T-cell (primary cell): ENCODE results near the gene SMPD3. TPM values are rescaled to one million over a fixed set of nuclear protein-coding genes. Genes with fewer than 3 reads are reported as not detected.

ENCODE experiments used
- ATAC-seq, 4 experiments: fragments of 200-7000 bp in 3 of 4; fragments of 150-1000 bp in 1 of 4; cut with Tn5 transposase; replicated peaks in 1 of 4; 1 replicate in 3 of 4; 2 replicates in 1 of 4; pipeline ENCODE4 v1.10.0; 2021; ENCODE audit warnings: moderate library complexity in 3 of 4, mild to moderate bottlenecking in 2 of 4, moderate number of reproducible peaks in 1 of 4
- CTCF ChIA-PET, 2 donors: fragments of 300-600 bp; sonication (Branson Sonifier 250); formaldehyde crosslinking; loops; one replicate each; lab custom pipeline; 2022; ENCODE audit warnings: antibody characterized with exemption in 2 of 2; lab: Charles Lee
- POLR2A ChIA-PET, 2 donors: fragments of 300-600 bp; sonication (Branson Sonifier 250); formaldehyde crosslinking; loops; one replicate each; lab custom pipeline; 2022; ENCODE audit warnings: antibody characterized with exemption in 2 of 2; lab: Charles Lee
- DNase-seq, 35 experiments: peaks; one replicate each; pipeline versions ENCODE4 v3.0.0 to v3.0.0-alpha.2; 2013 to 2023
- H3K27ac ChIP-seq: one replicate; pipeline ENCODE4 v1.5.1; 2013; ENCODE audit warnings: low read length
- H3K27me3 ChIP-seq, 2 experiments: replicated peaks in 1 of 2; 1 replicate in 1 of 2; 2 replicates in 1 of 2; pipeline versions ENCODE4 v1.6.1 to v1.7.0; 2013; ENCODE audit warnings: low read length in 1 of 2, mixed read lengths in 1 of 2; ENCODE audit not compliant: control insufficient read depth in 2 of 2, insufficient read depth in 2 of 2; ENCODE audit errors: extremely low read depth in 1 of 2
- H3K36me3 ChIP-seq, 2 donors: 1 replicate in 1 of 2; 2 replicates in 1 of 2; pipeline versions ENCODE4 v1.6.1 to v1.7.0; 2013; ENCODE audit warnings: low read length in 1 of 2; ENCODE audit not compliant: control insufficient read depth in 2 of 2, insufficient read depth in 1 of 2; ENCODE audit errors: extremely low read depth in 1 of 2
- H3K4me1 ChIP-seq, 2 experiments: 1 replicate in 1 of 2; 2 replicates in 1 of 2; pipeline versions ENCODE4 v1.6.1 to v1.7.0; 2013; ENCODE audit warnings: low read length in 2 of 2, mixed read lengths in 1 of 2; ENCODE audit not compliant: insufficient read depth in 2 of 2, control insufficient read depth in 1 of 2; ENCODE audit errors: extremely low read depth in 1 of 2
- H3K4me3 ChIP-seq, 2 donors: 1 replicate in 1 of 2; 2 replicates in 1 of 2; pipeline versions ENCODE4 v1.5.1 to v1.7.0; 2013; ENCODE audit warnings: mild to moderate bottlenecking in 2 of 2, low read length in 1 of 2, moderate library complexity in 1 of 2; ENCODE audit not compliant: control insufficient read depth in 1 of 2; ENCODE audit errors: extremely low read depth in 1 of 2
- H3K9me3 ChIP-seq: 2 replicates; pipeline ENCODE4 v1.7.0; 2013
- H3K27ac Mint-ChIP-seq, 2 donors: one replicate each; pipeline ENCODE4 v1.8.0; 2020 to 2021; ENCODE audit warnings: mild to moderate bottlenecking in 2 of 2, mixed read lengths in 2 of 2
- H3K27me3 Mint-ChIP-seq, 2 donors: one replicate each; pipeline ENCODE4 v1.8.0; 2021 to 2022; ENCODE audit warnings: mixed read lengths in 2 of 2
- H3K36me3 Mint-ChIP-seq: one replicate; pipeline ENCODE4 v1.8.0; 2021; ENCODE audit warnings: mixed read lengths
- H3K4me1 Mint-ChIP-seq, 3 donors: one replicate each; pipeline ENCODE4 v1.8.0; 2020 to 2022; ENCODE audit warnings: mixed read lengths in 3 of 3, mild to moderate bottlenecking in 1 of 3
- H3K4me3 Mint-ChIP-seq, 3 donors: one replicate each; pipeline ENCODE4 v1.8.0; 2020 to 2022; ENCODE audit warnings: mild to moderate bottlenecking in 3 of 3, mixed read lengths in 3 of 3, moderate library complexity in 3 of 3
- H3K9me3 Mint-ChIP-seq, 3 donors: one replicate each; pipeline ENCODE4 v1.8.0; 2020 to 2022; ENCODE audit warnings: mixed read lengths in 3 of 3
- WGBS: methylation state at CpG from one replicate; pipeline ENCODE4 v1.1.5; 2013; ENCODE audit warnings: missing lambda C conversion rate; ENCODE audit not compliant: insufficient coverage; 5-methylcytosine and 5-hydroxymethylcytosine counted together
- total RNA-seq, 35 experiments: library from RNA in 6 of 35; stranded (reverse) in 6 of 35; fragments of 120-200 nt in 1 of 35; gene quantifications; one replicate each; pipeline versions ENCODE4 v1.2.1 to v1.2.4 and lab custom pipeline; 2013 to 2026

Gene SMPD3
- total RNA-seq, 5 donors from 2014 or later (not counting 1 experiment from before 2014, with no cell fraction given) = 0.93 to 2.3 (median 1.7) TPM

DNA sequence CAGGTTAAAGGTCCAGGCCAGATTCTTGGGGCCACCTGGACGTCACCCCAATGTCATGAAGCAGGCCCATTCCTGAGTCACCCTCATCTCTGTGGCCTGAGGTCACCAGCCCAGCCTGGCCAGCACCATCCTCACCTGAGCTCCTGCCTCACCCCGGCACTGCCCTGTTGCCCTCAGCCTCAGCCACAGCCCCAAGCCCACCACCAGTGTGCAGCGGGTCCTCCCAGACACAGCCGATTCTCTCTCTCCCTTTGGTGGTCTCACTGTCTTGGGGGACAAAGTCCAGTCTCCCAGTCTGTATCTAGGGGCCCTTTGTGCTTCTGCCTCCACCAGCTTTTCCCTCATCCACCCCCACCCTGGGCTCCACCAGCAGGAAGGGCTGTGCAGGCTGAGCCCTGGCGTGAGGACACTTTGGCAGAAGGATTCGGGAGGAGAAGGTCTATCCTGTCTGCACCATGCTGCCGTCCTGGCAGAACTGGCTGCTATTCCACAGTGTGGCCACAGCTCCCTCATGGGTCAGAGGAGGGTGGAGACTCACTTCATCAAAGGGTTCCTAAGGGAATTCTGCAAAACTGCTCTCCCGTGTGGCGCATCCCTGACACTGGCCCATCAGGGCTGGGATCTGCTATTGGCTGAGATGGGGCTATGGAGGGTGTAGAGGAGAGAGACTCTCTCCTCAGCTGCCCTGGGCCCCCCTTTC lies 73.2 kb downstream of the SMPD3 start:
- ChIA-PET POLR2A (no interaction called here), CTCF (no interaction called here)

DNA sequence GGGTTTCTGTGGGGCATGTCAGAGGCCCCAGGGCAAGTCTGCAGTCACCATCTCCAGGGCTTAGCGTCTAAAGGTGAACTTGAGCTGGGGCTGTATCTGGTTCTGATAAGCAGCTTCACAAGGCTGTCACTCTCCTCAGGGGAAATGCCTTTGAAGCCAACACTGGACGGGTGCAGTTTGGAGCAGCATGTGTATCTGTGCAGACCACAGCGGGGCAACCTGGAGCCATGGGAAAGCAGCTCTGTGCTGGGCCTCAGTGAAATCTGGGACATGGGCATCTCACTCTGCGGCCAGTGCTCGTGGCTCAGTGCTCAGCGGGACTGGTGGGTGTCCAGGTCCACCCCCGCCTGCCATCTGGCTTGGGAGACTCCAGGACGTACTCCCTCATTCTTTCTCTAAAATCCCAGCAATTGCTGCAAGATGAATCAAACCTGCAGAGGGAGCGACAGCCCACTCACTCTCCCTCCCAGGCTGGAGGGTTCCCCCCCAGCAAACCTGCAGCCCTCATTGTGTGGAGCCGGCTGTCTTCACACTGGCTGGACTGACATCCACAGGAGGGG lies 74.0 kb downstream of the SMPD3 start:
- H3K27ac ChIP-seq = no peak overlapping the region
- CTCF ChIA-PET = no interaction called here
- no peaks in the 10 kb centered on the region for H3K36me3 ChIP-seq
- POLR2A ChIA-PET = interaction anchor here in 1 of 2 donors (0.5 kb wide), 1 partner anchor 174 kb away, joined by 3 read pairs; no protein-coding TSS in a partner anchor
- no peak overlapping the region for H3K27ac Mint-ChIP-seq
- no peaks in the 10 kb centered on the region for H3K27me3 Mint-ChIP-seq
- H3K4me3 ChIP-seq = no peak overlapping the region
- H3K27me3 ChIP-seq = peaks cover 0 to 24% of the 10 kb centered on the region in 2 experiments
- H3K36me3 Mint-ChIP-seq = no peaks in the 10 kb centered on the region
- WGBS = 88% methylated on average over 8 of the region's 10 CpGs
- no peak for ATAC-seq
- H3K4me1 Mint-ChIP-seq = peaks cover 27 to 31% (median 28%) of the 10 kb centered on the region in 3 donors
- peaks cover 10 to 40% of the 10 kb centered on the region in 2 experiments for H3K4me1 ChIP-seq
- no peaks in the 10 kb centered on the region for H3K9me3 Mint-ChIP-seq
- H3K4me3 Mint-ChIP-seq = no peak overlapping the region
- DNase-seq = no peak
- no peaks in the 10 kb centered on the region for H3K9me3 ChIP-seq

More for the DNA sequence above, 73.2 kb downstream of the SMPD3 start:
- Histone ChIP-seq H3K27ac (no peak overlapping the region), H3K4me1 (peaks cover 7 to 40% of the 10 kb centered on the region in 2 experiments), H3K27me3 (peaks cover 0 to 24% of the 10 kb centered on the region in 2 experiments), H3K36me3 (no peaks in the 10 kb centered on the region), H3K9me3 (no peaks in the 10 kb centered on the region), H3K4me3 (no peak overlapping the region)
- H3K4me3 Mint-ChIP-seq = no peak overlapping the region
- no peak overlapping the region for H3K27ac Mint-ChIP-seq
- ATAC-seq (no peak), DNase-seq (no peak)
- WGBS = 82% methylated on average over 7 of the region's 9 CpGs
- H3K9me3 Mint-ChIP-seq = no peaks in the 10 kb centered on the region
- H3K4me1 Mint-ChIP-seq = peaks cover 27 to 31% (median 28%) of the 10 kb centered on the region in 3 donors
- no peaks in the 10 kb centered on the region for H3K36me3 Mint-ChIP-seq
- H3K27me3 Mint-ChIP-seq = no peaks in the 10 kb centered on the region

DNA sequence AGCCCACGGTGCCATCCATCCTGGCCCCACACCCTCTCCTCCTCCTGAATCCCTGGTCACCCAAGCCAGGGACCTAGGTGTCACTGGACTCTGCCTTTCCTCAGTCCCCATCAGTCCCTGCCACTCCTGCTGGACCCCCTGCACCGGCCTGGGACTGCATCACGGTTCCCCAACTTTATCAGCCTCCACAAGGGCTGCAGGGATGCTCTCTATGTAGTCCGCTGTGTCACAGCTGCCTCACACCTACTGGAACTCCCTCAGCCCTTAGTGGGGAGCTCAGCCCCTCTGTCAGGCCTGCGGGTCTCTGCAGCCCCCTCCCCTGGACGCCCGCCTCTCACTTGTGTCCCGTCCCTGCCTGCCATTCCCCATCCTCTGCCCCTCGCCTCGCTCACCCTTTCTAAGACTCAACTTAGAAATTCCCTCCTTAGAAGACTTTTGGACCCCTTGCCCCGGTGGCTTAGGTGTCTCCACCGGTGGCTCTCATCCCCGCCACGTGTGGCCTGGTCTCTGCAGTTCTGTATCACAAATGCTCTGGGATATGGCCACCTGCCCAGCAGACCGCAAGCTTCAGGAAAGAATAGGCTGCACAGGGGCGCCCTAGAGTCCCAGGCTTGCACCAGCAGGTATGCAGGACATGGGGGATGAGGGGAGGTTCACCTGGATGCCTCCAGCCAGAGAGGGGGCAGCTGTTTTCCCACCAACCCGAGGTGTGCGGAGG lies 74.6 kb downstream of the SMPD3 start:
- Histone ChIP-seq H3K27me3 (peaks cover 0 to 25% of the 10 kb centered on the region in 2 experiments), H3K36me3 (no peaks in the 10 kb centered on the region), H3K9me3 (no peaks in the 10 kb centered on the region), H3K4me1 (peaks cover 11 to 40% of the 10 kb centered on the region in 2 experiments), H3K4me3 (no peak overlapping the region), H3K27ac (no peak overlapping the region)
- WGBS = 98% methylated on average over 13 of the region's 18 CpGs
- DNase-seq = no peak
- H3K9me3 Mint-ChIP-seq = no peaks in the 10 kb centered on the region
- H3K4me1 Mint-ChIP-seq = peaks cover 27 to 31% (median 28%) of the 10 kb centered on the region in 3 donors
- ChIA-PET CTCF (no interaction called here), POLR2A (interaction anchor here in 1 of 2 donors (0.5 kb wide), 1 partner anchor 174 kb away, joined by 3 read pairs; no protein-coding TSS in a partner anchor)
- no peak for ATAC-seq
- no peak overlapping the region for H3K27ac Mint-ChIP-seq
- no peaks in the 10 kb centered on the region for H3K36me3 Mint-ChIP-seq
- no peaks in the 10 kb centered on the region for H3K27me3 Mint-ChIP-seq
- no peak overlapping the region for H3K4me3 Mint-ChIP-seq

DNA sequence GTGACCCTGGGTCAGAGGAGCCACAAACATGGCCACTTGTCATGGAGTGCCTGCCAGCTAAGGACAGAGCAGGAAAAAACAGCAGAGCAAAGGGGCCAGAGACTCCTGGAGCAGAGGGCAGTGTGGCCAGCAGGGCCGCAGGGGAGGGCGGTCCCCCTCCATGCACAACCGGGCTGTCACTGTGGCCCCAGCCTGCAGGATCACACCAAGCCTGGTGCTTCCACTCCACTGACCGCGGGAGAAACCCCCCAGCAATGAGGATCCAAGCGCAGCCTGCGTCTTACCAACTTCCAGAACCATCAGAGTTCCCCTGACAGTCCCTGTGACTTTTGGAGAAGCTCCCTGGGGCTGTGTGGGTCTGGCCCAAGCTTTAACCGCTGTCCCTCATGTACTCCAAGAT lies 75.5 kb downstream of the SMPD3 start:
- WGBS = 86% methylated on average over 8 of the region's 8 CpGs
- H3K4me3 ChIP-seq = no peak overlapping the region
- H3K27ac ChIP-seq = no peak overlapping the region
- CTCF ChIA-PET = no interaction called here
- Mint-ChIP-seq H3K4me1 (peaks cover 36 to 37% (median 36%) of the 10 kb centered on the region in 3 donors), H3K4me3 (no peak overlapping the region), H3K9me3 (no peaks in the 10 kb centered on the region), H3K27ac (no peak overlapping the region), H3K36me3 (no peaks in the 10 kb centered on the region), H3K27me3 (peaks cover 0 to 2% of the 10 kb centered on the region in 2 donors)
- POLR2A ChIA-PET = no interaction called here
- H3K4me1 ChIP-seq = peaks cover 15 to 46% of the 10 kb centered on the region in 2 experiments
- peaks cover 0 to 32% of the 10 kb centered on the region in 2 experiments for H3K27me3 ChIP-seq
- H3K36me3 ChIP-seq = no peaks in the 10 kb centered on the region
- ATAC-seq (no peak), DNase-seq (no peak)
- H3K9me3 ChIP-seq = no peaks in the 10 kb centered on the region

DNA sequence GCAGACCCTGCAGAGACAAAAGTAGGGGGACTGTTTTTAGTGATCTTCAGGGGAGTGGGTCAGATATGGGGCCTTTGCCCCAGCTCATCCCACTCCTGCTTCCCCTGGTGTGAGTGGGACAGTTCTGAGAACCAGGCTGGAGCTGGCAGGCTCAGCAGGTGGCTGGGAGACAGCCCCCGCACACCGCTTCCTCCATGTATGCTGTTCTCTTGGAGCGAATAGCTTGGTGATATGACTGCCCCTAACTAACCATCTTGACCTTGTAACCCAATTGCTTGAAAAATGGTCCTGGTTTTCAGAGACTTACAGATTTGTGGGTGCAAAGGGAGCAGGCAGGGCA lies 76.0 kb downstream of the SMPD3 start:
- Mint-ChIP-seq H3K9me3 (no peaks in the 10 kb centered on the region), H3K27me3 (peaks cover 0 to 2% of the 10 kb centered on the region in 2 donors), H3K36me3 (no peaks in the 10 kb centered on the region), H3K27ac (no peak overlapping the region), H3K4me3 (no peak overlapping the region), H3K4me1 (peaks cover 40 to 41% (median 41%) of the 10 kb centered on the region in 3 donors)
- peaks cover 15 to 51% of the 10 kb centered on the region in 2 experiments for H3K4me1 ChIP-seq
- ATAC-seq (no peak), DNase-seq (no peak)
- H3K27ac ChIP-seq = no peak overlapping the region
- no peaks in the 10 kb centered on the region for H3K9me3 ChIP-seq
- peaks cover 0 to 36% of the 10 kb centered on the region in 2 experiments for H3K27me3 ChIP-seq
- 87% methylated on average over 3 of the region's 3 CpGs for WGBS
- H3K4me3 ChIP-seq = no peak overlapping the region
- POLR2A ChIA-PET = no interaction called here
- no peaks in the 10 kb centered on the region for H3K36me3 ChIP-seq
- CTCF ChIA-PET = no interaction called here

DNA sequence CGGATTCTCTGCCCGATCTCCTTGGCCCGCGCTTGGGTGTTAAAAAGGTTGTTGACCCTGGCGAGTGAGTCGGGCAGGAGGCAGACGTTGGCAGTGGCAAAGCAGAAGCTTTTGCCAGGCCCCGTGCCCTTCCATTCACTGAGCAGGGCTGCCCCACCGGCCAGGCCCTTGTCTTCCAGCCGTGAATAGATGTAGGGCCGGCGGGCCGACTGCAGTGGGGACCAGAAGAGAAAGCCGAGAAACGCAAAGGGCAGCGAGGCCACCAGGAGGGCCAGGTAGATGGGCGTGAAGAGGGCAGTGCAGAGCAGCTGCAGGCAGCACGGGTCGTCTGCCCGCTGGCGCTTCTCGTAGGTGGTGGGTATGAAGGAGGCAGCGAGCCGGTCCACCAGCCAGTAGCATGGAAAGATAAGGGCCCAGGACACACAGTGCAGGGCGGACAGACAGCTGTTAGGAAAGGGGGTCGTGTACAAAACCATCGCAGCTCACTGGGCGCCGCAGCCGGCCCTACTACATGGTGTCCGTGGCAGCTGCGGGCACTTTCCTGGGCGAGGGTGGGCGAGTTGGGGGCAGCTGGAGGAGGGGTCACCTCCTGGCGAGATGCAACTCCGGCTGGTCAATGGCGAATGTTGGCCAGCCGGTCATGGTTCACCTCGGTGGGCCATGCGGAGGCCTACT lies 76.5 kb downstream of the SMPD3 start:
- Mint-ChIP-seq H3K27me3 (peaks cover 0 to 2% of the 10 kb centered on the region in 2 donors), H3K4me3 (no peak overlapping the region), H3K4me1 (peaks cover 42 to 44% (median 43%) of the 10 kb centered on the region in 3 donors), H3K9me3 (no peaks in the 10 kb centered on the region), H3K36me3 (no peaks in the 10 kb centered on the region), H3K27ac (no peak overlapping the region)
- no peak overlapping the region for H3K27ac ChIP-seq
- DNase-seq (no peak), ATAC-seq (no peak)
- ChIA-PET POLR2A (no interaction called here), CTCF (no interaction called here)
- H3K4me1 ChIP-seq = peaks cover 15 to 56% of the 10 kb centered on the region in 2 experiments
- H3K27me3 ChIP-seq = peaks cover 0 to 39% of the 10 kb centered on the region in 2 experiments
- no peaks in the 10 kb centered on the region for H3K9me3 ChIP-seq
- no peaks in the 10 kb centered on the region for H3K36me3 ChIP-seq
- H3K4me3 ChIP-seq = no peak overlapping the region
- 97% methylated on average over 33 of the region's 40 CpGs for WGBS
